ENCODE data around the gene CAVIN1.
A peak's percentile ranks its signal among the peaks of the same experiment; 100 is the strongest.

GRCh38 chr17:42421507-42422338, 1.3 kb downstream of the CAVIN1 start:
- TF ChIP-seq CTCF (IDR thresholded peaks at IDR 0.05) (no peak), EP300 (IDR thresholded peaks at IDR 0.05) (no peak), POLR2A (IDR thresholded peaks at IDR 0.05) (peak in 1 of 2 donors; percentile 9), POLR2AphosphoS5 (IDR thresholded peaks at IDR 0.05) (peak in 3 of 4 donors; percentile 32 to 58 (median 46))

All from sigmoid colon (tissue), 4 donors.